Effector CD4-positive, alpha-beta T cell (primary cell): ENCODE results near the gene MED10.

ENCODE experiments used
- DNase-seq: peaks from one replicate; pipeline ENCODE4 v3.0.0-alpha.2; 2020

The MED10 gene

GRCh38 chr5:6398570-6399230 lies 20.4 kb upstream of the MED10 start:
- DNase-seq = no peak

GRCh38 chr5:6397536-6398269 lies 19.4 kb upstream of the MED10 start:
- DNase-seq = no peak

DNA sequence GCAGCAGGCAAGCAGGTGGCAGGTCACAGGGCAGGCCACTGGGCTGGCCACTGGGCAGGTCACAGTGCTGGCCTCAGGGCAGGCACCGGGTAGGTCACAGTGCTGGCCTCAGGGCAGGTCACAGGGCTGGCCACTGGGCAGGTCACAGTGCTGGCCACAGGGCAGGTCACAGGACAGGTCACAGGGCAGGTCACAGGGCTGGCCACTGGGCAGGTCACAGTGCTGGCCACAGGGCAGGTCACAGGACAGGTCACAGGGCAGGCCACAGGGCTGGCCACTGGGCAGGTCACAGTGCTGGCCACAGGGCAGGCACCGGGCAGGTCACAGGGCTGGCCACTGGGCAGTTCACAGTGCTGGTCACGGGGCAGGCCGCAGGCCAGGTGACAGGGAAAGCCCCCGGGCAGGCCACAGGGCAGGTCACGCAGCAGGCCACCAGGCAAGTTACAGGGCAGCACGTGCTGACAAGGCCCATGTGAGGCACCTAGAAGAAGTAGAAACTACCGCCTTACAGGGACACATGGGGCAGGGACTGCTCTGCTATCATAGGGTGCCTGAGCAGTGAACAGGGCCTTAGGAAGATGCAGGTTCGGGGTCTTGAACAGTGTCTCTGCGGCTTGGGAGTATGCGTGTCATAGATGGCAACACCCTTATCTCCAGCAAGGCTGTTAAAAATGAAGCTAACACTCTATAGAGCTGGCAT lies 18.6 kb upstream of the MED10 start:
- no peak for DNase-seq

GRCh38 chr5:6396043-6396442 lies 17.7 kb upstream of the MED10 start:
- DNase-seq = no peak

DNA sequence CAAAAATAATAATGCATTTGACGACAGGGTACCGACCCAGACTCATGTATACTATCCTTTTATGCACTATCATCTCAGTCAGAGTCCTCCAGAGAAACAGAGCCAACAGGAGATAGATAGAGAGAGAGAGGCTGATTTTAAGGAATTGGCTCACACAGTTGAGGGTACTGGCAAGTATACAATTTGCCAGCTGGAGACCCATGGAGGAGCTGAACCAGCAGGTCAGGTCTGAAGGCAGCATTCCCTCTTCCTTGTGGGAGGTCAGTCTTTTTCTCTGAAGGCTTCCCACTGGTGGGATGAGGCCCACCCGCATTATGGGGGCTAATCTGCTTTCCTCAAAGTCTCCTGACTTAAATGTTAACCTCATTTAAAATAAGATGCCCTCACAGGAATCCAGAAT lies 17.3 kb upstream of the MED10 start:
- no peak for DNase-seq

- no peak for DNase-seq
These were observed 16.7 kb upstream of the MED10 start for GRCh38 chr5:6395102-6395445.

DNA sequence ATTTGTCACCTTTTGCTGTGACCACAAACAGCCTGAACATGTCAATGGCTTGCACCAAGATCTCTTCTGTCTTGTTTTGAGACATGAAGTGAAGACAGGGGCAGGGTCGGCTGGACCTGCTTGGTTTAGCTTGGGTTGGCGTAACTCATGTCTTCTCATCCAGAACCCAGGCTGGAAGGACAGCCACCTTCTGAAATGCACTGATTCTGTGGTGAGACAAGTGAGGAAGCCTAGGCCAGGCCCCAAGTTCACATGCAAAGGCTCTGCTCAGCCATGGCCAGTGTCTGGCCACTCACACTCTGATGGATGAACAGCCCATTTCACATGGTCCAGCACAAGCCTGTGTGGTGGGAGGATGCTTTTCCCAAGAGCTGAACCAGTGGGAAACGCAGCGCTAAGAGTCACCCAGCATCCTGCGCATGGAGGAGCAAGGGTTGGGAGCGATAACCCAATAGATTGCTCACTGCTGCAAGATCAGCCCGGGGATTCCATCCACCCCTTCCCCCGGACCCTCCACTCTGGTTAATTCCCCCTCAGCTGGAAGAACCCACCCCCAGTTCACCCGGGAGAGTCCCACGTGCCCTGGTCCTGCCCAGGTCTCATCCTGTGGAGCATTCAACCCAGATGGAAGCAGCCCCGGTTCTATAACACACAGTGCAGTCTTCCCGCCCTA lies 16.2 kb upstream of the MED10 start:
- DNase-seq = no peak

DNA sequence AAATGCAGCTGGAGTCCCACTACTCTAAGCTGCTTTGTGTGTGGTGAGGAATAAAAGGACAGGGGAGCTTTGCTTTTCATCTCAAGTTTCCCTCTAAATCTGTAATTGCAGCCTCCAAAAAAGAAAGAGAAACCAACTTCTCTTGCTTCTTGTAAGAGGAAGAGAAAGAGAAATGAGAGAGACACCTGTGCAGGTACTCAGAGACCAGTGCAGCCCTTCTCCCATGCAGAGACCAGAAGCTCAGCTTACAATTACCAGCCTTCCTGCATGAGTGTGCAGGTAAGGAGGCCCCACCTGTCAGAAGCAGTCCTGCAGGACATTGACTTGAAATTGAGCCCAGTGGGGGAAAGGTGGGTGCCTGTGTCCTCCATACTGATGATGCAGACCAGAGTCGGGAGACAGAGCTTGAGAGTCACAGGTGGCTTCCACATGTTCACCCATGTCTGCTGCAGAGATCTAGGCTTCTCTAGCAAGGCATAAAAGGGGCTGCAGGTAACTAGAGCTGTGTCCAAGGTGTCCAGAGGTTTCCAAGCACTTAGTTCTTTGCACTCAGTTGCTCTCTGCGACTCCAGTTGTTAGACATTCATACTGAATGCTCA lies 15.3 kb upstream of the MED10 start:
- no peak for DNase-seq

DNA sequence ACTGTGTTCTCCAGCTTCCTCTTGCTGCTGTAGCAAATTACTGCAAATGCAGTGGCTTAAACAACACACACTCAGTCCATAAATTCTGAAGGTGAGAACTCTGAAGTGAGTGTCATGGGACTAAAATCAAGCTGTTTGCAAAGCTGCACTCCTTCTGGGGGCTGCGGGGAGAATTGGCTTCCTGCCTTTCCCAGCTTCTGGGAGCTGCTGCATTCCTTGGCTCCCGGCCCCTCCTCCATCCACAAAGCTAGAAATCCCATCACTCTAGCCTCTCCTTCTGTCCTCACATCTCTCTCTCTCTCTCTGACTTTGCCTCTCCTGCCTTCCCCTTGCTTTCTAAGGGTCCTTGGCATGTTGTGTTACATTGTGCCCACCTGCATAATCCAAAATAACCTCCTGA lies 14.2 kb upstream of the MED10 start:
- DNase-seq = no peak

GRCh38 chr5:6391151-6391550 lies 12.8 kb upstream of the MED10 start:
- no peak for DNase-seq

DNA sequence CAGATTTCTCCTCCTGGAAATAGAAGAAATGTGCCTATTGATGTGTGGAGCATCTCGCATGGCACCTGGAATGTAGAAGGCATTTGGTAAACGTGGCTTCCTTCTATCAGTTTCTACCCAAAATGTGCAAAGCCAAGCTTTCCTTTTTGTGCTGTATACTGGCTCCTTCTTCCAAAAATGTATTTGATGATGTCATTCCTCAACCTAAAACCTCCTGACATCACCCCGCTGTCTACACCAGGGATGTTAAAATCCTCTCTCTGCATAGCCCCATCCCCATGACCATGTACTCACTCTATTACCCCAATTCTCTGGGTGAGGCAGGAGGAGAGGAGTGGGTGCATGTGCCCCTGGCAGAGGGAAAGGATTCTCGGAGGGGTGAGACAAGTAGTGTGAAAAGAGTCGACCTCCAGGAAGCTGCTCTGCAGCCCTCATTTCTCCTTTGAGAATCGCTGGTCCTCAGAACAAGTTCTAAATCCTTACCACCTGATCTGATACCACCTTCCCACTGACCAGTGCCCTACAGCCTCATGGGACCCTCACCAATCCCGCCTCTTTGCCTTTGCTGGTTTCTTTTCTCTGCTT lies 11.7 kb upstream of the MED10 start:
- DNase-seq = no peak

DNA sequence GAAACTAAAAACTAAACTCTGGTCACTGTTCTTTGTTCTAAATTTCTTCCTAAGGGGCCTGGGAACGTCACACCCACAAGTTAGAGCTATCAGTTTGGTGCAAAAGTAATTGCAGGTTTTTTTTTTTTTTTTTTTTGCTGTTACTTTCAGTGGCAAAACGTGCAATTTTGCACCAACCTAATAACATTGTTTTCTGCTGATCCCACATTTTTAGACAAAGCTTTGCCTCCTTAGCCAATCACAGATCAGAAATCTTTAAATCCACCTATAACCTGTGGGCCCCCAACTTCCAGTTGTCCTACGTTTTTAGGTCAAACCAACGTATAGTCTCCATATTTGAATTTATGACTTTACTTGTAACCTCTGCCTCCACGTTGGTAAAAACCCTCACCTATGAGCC lies 11.1 kb upstream of the MED10 start:
- DNase-seq = no peak

- no peak for DNase-seq
These were observed 9.6 kb upstream of the MED10 start for GRCh38 chr5:6387970-6388369.

DNA sequence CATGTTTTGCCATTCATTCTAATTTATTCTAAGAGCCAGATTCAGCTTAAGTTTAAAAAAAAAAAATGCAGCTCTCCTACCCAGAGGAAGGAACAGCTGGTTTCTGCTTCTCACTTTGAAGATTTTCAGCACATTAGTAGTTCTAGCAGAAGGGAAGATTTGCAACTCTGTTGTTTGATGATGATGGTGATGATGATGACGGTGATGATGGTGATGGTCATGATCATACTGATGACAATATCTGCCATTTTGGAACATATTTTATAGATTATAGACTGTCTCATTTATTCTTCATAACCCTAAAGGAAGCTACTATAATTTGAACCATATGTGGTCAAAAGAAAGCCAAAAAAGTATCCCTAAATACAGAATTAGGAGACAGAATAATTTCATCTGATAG lies 7.9 kb upstream of the MED10 start:
- no peak for DNase-seq

- no peak for DNase-seq
These were observed 6.5 kb upstream of the MED10 start for GRCh38 chr5:6384856-6385255.

- no peak for DNase-seq
These were observed 5.0 kb upstream of the MED10 start for GRCh38 chr5:6383376-6383775.

DNA sequence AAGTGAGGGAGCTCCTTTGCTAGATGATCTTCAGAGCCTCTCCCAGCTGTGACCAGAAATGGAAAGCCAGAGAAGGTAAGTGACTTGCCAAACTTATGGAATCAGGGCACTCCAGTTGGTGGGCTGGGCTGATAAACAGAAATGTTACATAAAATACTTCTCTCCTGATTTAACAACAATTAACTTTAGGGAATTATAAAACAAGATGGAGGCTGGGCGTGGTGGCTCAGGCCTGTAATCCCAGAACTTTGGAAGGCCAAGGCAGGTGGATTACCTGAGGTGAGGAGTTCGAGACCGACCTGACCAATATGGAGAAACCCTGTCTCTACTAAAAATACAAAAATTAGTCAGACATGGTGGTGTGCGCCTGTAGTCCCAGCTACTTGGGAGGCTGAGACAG lies 899 bp upstream of the MED10 start:
- no peak for DNase-seq

GRCh38 chr5:6378766-6379103 lies 388 bp upstream of the MED10 start:
- no peak for DNase-seq

DNA sequence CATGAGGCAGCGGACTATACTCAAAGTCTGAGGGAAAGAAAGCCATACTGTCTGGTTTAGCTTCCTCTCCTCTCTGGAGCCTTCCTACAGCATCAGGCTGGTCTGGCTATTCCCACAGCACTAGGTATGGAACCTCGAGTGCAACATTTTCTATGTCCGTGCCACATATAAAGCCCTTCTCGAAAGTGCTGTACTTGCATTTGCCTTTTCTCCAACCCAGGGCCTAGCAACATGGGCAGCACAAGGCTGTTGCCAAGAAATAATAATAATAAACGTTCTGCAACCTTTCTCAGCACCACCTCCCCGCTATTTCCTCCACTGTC lies 804 bp downstream of the MED10 start:
- DNase-seq = no peak

GRCh38 chr5:6376974-6377520 lies 1.3 kb downstream of the MED10 start:
- no peak for DNase-seq

- DNase-seq = no peak
These were observed 5.1 kb downstream of the MED10 start for GRCh38 chr5:6373081-6373846.
